GM23248 (cell line): ENCODE results near the gene MGMT. TPM values are rescaled to one million over a fixed set of nuclear protein-coding genes. Genes with fewer than 3 reads are reported as not detected.

Source experiments
- DNase-seq: peaks from one replicate; pipeline ENCODE4 v3.0.0-alpha.2; 2015
- H2AFZ ChIP-seq: fragments of 200-600 bp; sonication (generic); 2 replicates; pipeline ENCODE4 v1.6.1; 2016; ENCODE audit warnings: antibody characterized with exemption
- H3F3A ChIP-seq: fragments of 200-600 bp; sonication (generic); 2 replicates; pipeline ENCODE4 v1.6.1; 2016; ENCODE audit warnings: mild to moderate bottlenecking, antibody characterized with exemption, mixed run types; ENCODE audit not compliant: insufficient read depth
- H3K27ac ChIP-seq: fragments of 200-600 bp; sonication (generic); 2 replicates; pipeline ENCODE4 v1.5.1; 2016; ENCODE audit warnings: mild to moderate bottlenecking
- H3K27me3 ChIP-seq: fragments of 200-600 bp; sonication (generic); replicated peaks from 2 replicates; pipeline ENCODE4 v1.6.1; 2016; ENCODE audit warnings: mild to moderate bottlenecking; ENCODE audit not compliant: insufficient read depth
- H3K36me3 ChIP-seq: fragments of 200-600 bp; sonication (generic); 2 replicates; pipeline ENCODE4 v1.6.1; 2016; ENCODE audit warnings: low read depth, mild to moderate bottlenecking
- H3K4me1 ChIP-seq: fragments of 200-600 bp; sonication (generic); 2 replicates; pipeline ENCODE4 v1.6.1; 2016; ENCODE audit warnings: mild to moderate bottlenecking; ENCODE audit not compliant: insufficient read depth
- H3K4me2 ChIP-seq: fragments of 200-600 bp; sonication (generic); one replicate; pipeline ENCODE4 v1.6.1; 2016; ENCODE audit warnings: mild to moderate bottlenecking; ENCODE audit not compliant: unreplicated experiment
- H3K4me3 ChIP-seq: fragments of 200-600 bp; sonication (generic); 2 replicates; pipeline ENCODE4 v1.5.1; 2016; ENCODE audit warnings: mild to moderate bottlenecking
- H3K79me2 ChIP-seq: fragments of 200-600 bp; sonication (generic); 2 replicates; pipeline ENCODE4 v1.6.1; 2016; ENCODE audit warnings: mild to moderate bottlenecking; ENCODE audit not compliant: insufficient read depth
- H3K9ac ChIP-seq: fragments of 200-600 bp; sonication (generic); 2 replicates; pipeline ENCODE4 v1.6.1; 2016; ENCODE audit warnings: mild to moderate bottlenecking
- H3K9me2 ChIP-seq: fragments of 200-600 bp; sonication (generic); 2 replicates; pipeline ENCODE4 v1.6.1; 2016; ENCODE audit warnings: mixed run types, mild to moderate bottlenecking, moderate library complexity; ENCODE audit not compliant: insufficient read depth
- H3K9me3 ChIP-seq: fragments of 200-600 bp; sonication (generic); one replicate; pipeline ENCODE4 v1.6.1; 2017; ENCODE audit warnings: low read depth
- H4K20me1 ChIP-seq: fragments of 200-600 bp; sonication (generic); 2 replicates; pipeline ENCODE4 v1.6.0; 2016; ENCODE audit not compliant: insufficient read depth
- EZH2 ChIP-seq: fragments of 200-600 bp; sonication (generic); IDR thresholded peaks from 2 replicates; pipeline ENCODE4 v1.6.1; 2018; ENCODE audit warnings: antibody characterized with exemption, mild to moderate bottlenecking; ENCODE audit not compliant: insufficient read depth, poor library complexity, severe bottlenecking
- EZH2phosphoT487 ChIP-seq: fragments of 200-600 bp; sonication (generic); IDR thresholded peaks from 2 replicates; pipeline ENCODE4 v1.6.1; 2018; ENCODE audit warnings: antibody characterized with exemption, moderate library complexity, mild to moderate bottlenecking, low read depth; ENCODE audit not compliant: insufficient read depth
- WGBS, 2 experiments: methylation state at CpG; one replicate each; pipeline ENCODE4 v1.1.6; 2015 to 2017; ENCODE audit warnings: low lambda C conversion rate in 2 of 2, low coverage in 1 of 2; ENCODE audit errors: missing lambda C conversion rate in 2 of 2; 5-methylcytosine and 5-hydroxymethylcytosine counted together
- in situ Hi-C: fragments of 300-500 bp; cut with MboI; formaldehyde crosslinking; loops from 2 replicates; pipeline ENCODE4 v1.15.0; 2020
- polyA plus RNA-seq: library from polyadenylated mRNA; unstranded; fragments of >200 nt; fragmentation: Nextera tagmentation; extraction: Ambion mirVana; gene quantifications from 2 replicates; pipeline ENCODE4 v1.2.1, GENCODE V29; 2016
- total RNA-seq: library from RNA; depleted of rRNA; stranded (reverse); fragments of >200 nt; shearing (Covaris generic); gene quantifications from 2 replicates; pipeline ENCODE4 v1.2.3, GENCODE V29; 2014

The MGMT gene
- total and polyA plus RNA-seq, 2 experiments from 2014 or later = 28.5 to 35.1 TPM

DNA sequence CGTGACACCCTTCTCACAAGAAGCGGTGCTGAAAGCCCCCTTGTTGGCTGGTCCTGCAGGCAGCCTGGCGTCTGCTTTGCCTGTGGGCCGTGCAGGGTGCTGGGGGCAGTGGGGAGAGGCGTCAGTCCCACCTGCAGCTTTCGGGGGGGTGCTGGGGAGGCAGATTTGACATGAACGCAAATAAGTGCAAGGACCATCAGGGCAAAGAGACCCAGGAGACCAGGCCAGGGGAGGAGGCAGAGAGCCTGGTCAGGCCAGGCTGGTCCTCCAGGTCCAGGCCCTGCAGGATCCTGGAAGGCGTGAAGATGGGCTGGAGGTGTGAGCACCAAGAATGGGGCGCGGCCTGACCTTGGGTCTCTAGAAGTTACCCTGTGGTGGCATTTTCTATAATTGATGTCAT is 81.6 kb downstream of the MGMT start:
- Histone ChIP-seq H3K27ac (no peak overlapping the region), H3K27me3 (no peaks in the 10 kb centered on the region), H3K9ac (no peak overlapping the region), H3F3A (no peaks in the 10 kb centered on the region), H3K9me2 (no peaks in the 10 kb centered on the region), H3K4me2 (no peak overlapping the region), H3K79me2 (no peaks in the 10 kb centered on the region), H2AFZ (no peak overlapping the region), H3K9me3 (no peaks in the 10 kb centered on the region), H4K20me1 (no peaks in the 10 kb centered on the region), H3K4me3 (no peak overlapping the region), H3K4me1 (no peaks in the 10 kb centered on the region), H3K36me3 (no peaks in the 10 kb centered on the region)
- WGBS, 2 experiments = 90 to 92% methylated on average over 10 of the region's 10 CpGs
- no peak for DNase-seq
- TF ChIP-seq EZH2phosphoT487 (no peak), EZH2 (no peak)
- in situ Hi-C loops = no loop called here

DNA sequence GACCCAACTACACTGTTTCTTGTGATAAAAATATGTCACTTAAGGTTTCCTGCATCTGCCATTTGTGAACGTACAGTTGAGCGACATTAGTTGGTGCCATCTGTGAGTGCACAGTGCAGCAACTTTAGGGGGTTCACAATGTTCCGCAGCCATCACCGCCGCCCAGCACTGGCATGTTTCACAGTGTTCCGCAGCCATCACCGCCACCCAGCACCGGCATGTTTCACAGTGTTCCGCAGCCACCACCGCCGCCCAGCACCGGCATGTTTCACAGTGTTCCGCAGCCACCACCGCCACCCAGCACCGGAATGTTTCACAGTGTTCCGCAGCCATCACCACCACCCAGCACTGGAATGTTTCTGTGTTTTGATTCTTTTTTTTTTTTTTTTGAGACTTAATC is 83.0 kb downstream of the MGMT start:
- TF ChIP-seq EZH2 (no peak), EZH2phosphoT487 (no peak)
- Histone ChIP-seq H4K20me1 (no peaks in the 10 kb centered on the region), H3K4me2 (no peak overlapping the region), H3K9ac (no peak overlapping the region), H3K27me3 (no peaks in the 10 kb centered on the region), H3K9me3 (no peaks in the 10 kb centered on the region), H3K79me2 (no peaks in the 10 kb centered on the region), H3K4me3 (no peak overlapping the region), H3F3A (no peaks in the 10 kb centered on the region), H3K9me2 (no peaks in the 10 kb centered on the region), H3K36me3 (no peaks in the 10 kb centered on the region), H3K4me1 (no peaks in the 10 kb centered on the region), H3K27ac (no peak overlapping the region), H2AFZ (no peak overlapping the region)
- DNase-seq = no peak
- 91 to 96% methylated on average over 16 of the region's 16 CpGs for WGBS, 2 experiments
- in situ Hi-C loops = no loop called here

GRCh38 chr10:129550658-129551057 is 83.6 kb downstream of the MGMT start:
- Histone ChIP-seq H3K79me2 (no peaks in the 10 kb centered on the region), H3K4me3 (no peak overlapping the region), H3K9me3 (no peaks in the 10 kb centered on the region), H3K9me2 (no peaks in the 10 kb centered on the region), H4K20me1 (no peaks in the 10 kb centered on the region), H3K9ac (no peak overlapping the region), H2AFZ (no peak overlapping the region), H3K27ac (no peak overlapping the region), H3K27me3 (no peaks in the 10 kb centered on the region), H3F3A (no peaks in the 10 kb centered on the region), H3K4me2 (no peak overlapping the region), H3K36me3 (no peaks in the 10 kb centered on the region), H3K4me1 (no peaks in the 10 kb centered on the region)
- no peak for TF ChIP-seq EZH2phosphoT487
- in situ Hi-C loops = no loop called here
- WGBS, 2 experiments = 92 to 96% methylated on average over 10 of the region's 10 CpGs
- no peak for DNase-seq

DNA sequence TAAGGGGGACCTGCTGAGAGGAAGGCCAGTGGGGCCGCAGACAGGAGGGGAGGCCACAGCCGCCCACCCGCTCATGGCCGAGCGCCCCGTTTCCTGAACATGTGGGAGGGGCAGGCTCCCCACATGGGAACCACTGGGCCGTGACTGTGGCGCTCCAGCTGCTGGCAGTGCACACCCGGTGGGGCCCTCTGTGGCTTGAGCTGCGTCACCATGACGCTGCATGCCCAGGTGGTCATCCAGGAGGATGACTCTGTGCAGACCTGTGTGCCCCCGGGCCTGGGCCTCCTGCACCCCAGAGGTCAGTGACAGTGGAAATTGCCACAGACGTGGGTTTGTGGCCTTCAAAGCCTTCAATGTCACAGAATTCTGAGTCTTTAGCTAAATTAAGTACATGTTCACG is 85.1 kb downstream of the MGMT start:
- in situ Hi-C loops = no loop called here
- TF ChIP-seq EZH2 (no peak), EZH2phosphoT487 (no peak)
- Histone ChIP-seq H3K27me3 (no peaks in the 10 kb centered on the region), H3K36me3 (no peaks in the 10 kb centered on the region), H3K4me3 (no peak overlapping the region), H3F3A (no peaks in the 10 kb centered on the region), H3K9me2 (no peaks in the 10 kb centered on the region), H2AFZ (no peak overlapping the region), H3K9ac (no peak overlapping the region), H4K20me1 (no peaks in the 10 kb centered on the region), H3K4me2 (no peak overlapping the region), H3K79me2 (no peaks in the 10 kb centered on the region), H3K27ac (no peak overlapping the region), H3K9me3 (no peaks in the 10 kb centered on the region), H3K4me1 (no peaks in the 10 kb centered on the region)
- no peak for DNase-seq
- 94 to 95% methylated on average over 14 of the region's 14 CpGs for WGBS, 2 experiments

DNA sequence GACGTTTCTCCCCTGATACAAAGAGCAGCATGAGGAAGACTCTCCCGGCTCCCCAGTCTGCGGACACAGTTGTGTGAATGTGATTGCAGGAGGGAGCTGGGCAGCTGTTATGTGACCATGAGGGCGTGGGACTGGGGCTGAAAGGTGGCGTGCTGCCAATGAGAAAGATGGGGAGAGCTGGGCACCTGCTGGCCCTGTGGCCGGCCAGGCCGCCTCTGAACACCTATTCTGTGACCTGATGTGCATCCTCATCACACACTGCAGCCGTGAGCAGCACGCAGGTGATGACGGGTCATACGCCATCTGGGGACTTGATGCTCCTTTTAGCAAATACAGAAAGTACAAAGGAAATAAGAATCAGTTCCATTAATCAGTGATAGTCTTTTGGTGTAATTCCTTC is 86.9 kb downstream of the MGMT start:
- Histone ChIP-seq H3K4me1 (no peaks in the 10 kb centered on the region), H3K4me2 (no peak overlapping the region), H3K27ac (no peak overlapping the region), H2AFZ (no peak overlapping the region), H3K9me3 (no peaks in the 10 kb centered on the region), H3K36me3 (no peaks in the 10 kb centered on the region), H3K79me2 (no peaks in the 10 kb centered on the region), H3K4me3 (no peak overlapping the region), H4K20me1 (no peaks in the 10 kb centered on the region), H3K9me2 (no peaks in the 10 kb centered on the region), H3K9ac (no peak overlapping the region), H3F3A (no peaks in the 10 kb centered on the region), H3K27me3 (no peaks in the 10 kb centered on the region)
- 91% methylated on average over 11 of the region's 11 CpGs for WGBS, 2 experiments
- TF ChIP-seq EZH2 (no peak), EZH2phosphoT487 (no peak)
- no peak for DNase-seq
- in situ Hi-C loops = no loop called here
